Measurements from ENCODE around the gene ZNF155. TPM values are rescaled to one million over a fixed set of nuclear protein-coding genes. Genes with fewer than 3 reads are reported as not detected.

The ZNF155 gene
- polyA plus RNA-seq, 1 donor from 2014 or later = 17.5 TPM

GRCh38 chr19:43966079-43966694 lies 17.8 kb upstream of the ZNF155 start:
- H3K9me3 ChIP-seq (ENCODE audit: low read length) = peaks cover 68% of the 10 kb centered on the region
- TF ChIP-seq RAD21 (conservative IDR thresholded peaks at IDR 0.05) = no peak
- no peak for TF ChIP-seq MXI1 (conservative IDR thresholded peaks at IDR 0.05; ENCODE audit: poor library complexity, severe bottlenecking)
- TF ChIP-seq SMC3 (conservative IDR thresholded peaks at IDR 0.05; ENCODE audit: poor library complexity) = no peak
- no peak for TF ChIP-seq REST (IDR thresholded peaks at IDR 0.05; ENCODE audit: borderline replicate concordance)
- no peak for TF ChIP-seq EZH2 (IDR thresholded peaks at IDR 0.05; ENCODE audit: borderline replicate concordance, insufficient read depth, low read length, poor library complexity, severe bottlenecking)
- TF ChIP-seq, protein P1, sequence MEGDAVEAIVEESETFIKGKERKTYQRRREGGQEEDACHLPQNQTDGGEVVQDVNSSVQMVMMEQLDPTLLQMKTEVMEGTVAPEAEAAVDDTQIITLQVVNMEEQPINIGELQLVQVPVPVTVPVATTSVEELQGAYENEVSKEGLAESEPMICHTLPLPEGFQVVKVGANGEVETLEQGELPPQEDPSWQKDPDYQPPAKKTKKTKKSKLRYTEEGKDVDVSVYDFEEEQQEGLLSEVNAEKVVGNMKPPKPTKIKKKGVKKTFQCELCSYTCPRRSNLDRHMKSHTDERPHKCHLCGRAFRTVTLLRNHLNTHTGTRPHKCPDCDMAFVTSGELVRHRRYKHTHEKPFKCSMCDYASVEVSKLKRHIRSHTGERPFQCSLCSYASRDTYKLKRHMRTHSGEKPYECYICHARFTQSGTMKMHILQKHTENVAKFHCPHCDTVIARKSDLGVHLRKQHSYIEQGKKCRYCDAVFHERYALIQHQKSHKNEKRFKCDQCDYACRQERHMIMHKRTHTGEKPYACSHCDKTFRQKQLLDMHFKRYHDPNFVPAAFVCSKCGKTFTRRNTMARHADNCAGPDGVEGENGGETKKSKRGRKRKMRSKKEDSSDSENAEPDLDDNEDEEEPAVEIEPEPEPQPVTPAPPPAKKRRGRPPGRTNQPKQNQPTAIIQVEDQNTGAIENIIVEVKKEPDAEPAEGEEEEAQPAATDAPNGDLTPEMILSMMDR (IDR thresholded peaks at IDR 0.05; ENCODE audit: poor library complexity, severe bottlenecking) = no peak
- TF ChIP-seq TAF1 (IDR thresholded peaks at IDR 0.05; ENCODE audit: low read depth) = no peak
- TF ChIP-seq EP300 (conservative IDR thresholded peaks at IDR 0.05; ENCODE audit: poor library complexity, severe bottlenecking) = no peak
- TF ChIP-seq POLR2AphosphoS5 (IDR thresholded peaks at IDR 0.05) = no peak
- H3K27me3 ChIP-seq (ENCODE audit: insufficient read depth, low read depth, low read length) = no peaks in the 10 kb centered on the region
- H3K36me3 ChIP-seq (ENCODE audit: insufficient read depth, low read length) = peaks cover 67% of the 10 kb centered on the region
- no peaks in the 10 kb centered on the region for H4K20me1 ChIP-seq (ENCODE audit: insufficient read depth)
- H3K9me2 ChIP-seq (ENCODE audit: insufficient read depth, low read length) = no peaks in the 10 kb centered on the region
- no peak overlapping the region for H3K27ac ChIP-seq (ENCODE audit: low read length)
- H3K4me3 ChIP-seq (ENCODE audit: low read length) = no peak overlapping the region
- no peaks in the 10 kb centered on the region for H3F3A ChIP-seq (ENCODE audit: insufficient read depth, low read length, poor library complexity, severe bottlenecking)
- H3K79me2 ChIP-seq (replicated peaks; ENCODE audit: insufficient read depth, low read length) = peaks cover 9% of the 10 kb centered on the region
- no peak overlapping the region for H3K9ac ChIP-seq (ENCODE audit: low read length)
- H3K4me2 ChIP-seq (ENCODE audit: low read length) = no peak overlapping the region
- no peak overlapping the region for H2AFZ ChIP-seq (ENCODE audit: low read depth, low read length)

- no peak for TF ChIP-seq POLR2AphosphoS5 (IDR thresholded peaks at IDR 0.05)
- TF ChIP-seq EZH2 (IDR thresholded peaks at IDR 0.05; ENCODE audit: borderline replicate concordance, insufficient read depth, low read length, poor library complexity, severe bottlenecking) = no peak
- TF ChIP-seq RAD21 (conservative IDR thresholded peaks at IDR 0.05) = no peak
- TF ChIP-seq EP300 (conservative IDR thresholded peaks at IDR 0.05; ENCODE audit: poor library complexity, severe bottlenecking) = no peak
- TF ChIP-seq TAF1 (IDR thresholded peaks at IDR 0.05; ENCODE audit: low read depth) = no peak
- TF ChIP-seq SMC3 (conservative IDR thresholded peaks at IDR 0.05; ENCODE audit: poor library complexity) = no peak
- no peak for TF ChIP-seq MXI1 (conservative IDR thresholded peaks at IDR 0.05; ENCODE audit: poor library complexity, severe bottlenecking)
- no peak for TF ChIP-seq REST (IDR thresholded peaks at IDR 0.05; ENCODE audit: borderline replicate concordance)
- TF ChIP-seq, protein P1 (IDR thresholded peaks at IDR 0.05; ENCODE audit: poor library complexity, severe bottlenecking) = no peak
- H2AFZ ChIP-seq (ENCODE audit: low read depth, low read length) = no peak overlapping the region
- peaks cover 3% of the 10 kb centered on the region for H3K9me3 ChIP-seq (ENCODE audit: low read length)
Observed at GRCh38 chr19:43976732-43977131, 7.3 kb upstream of the ZNF155 start.

More at GRCh38 chr19:43976732-43977131, 7.3 kb upstream of the ZNF155 start:
- no peaks in the 10 kb centered on the region for H3K9me2 ChIP-seq (ENCODE audit: insufficient read depth, low read length)
- no peak overlapping the region for H3K4me3 ChIP-seq (ENCODE audit: low read length)
- no peaks in the 10 kb centered on the region for H3K79me2 ChIP-seq (replicated peaks; ENCODE audit: insufficient read depth, low read length)
- H3K9ac ChIP-seq (ENCODE audit: low read length) = no peak overlapping the region
- H3K4me2 ChIP-seq (ENCODE audit: low read length) = no peak overlapping the region
- H3K27me3 ChIP-seq (ENCODE audit: insufficient read depth, low read depth, low read length) = no peaks in the 10 kb centered on the region
- H3K27ac ChIP-seq (ENCODE audit: low read length) = no peak overlapping the region
- H3F3A ChIP-seq (ENCODE audit: insufficient read depth, low read length, poor library complexity, severe bottlenecking) = no peaks in the 10 kb centered on the region
- no peaks in the 10 kb centered on the region for H4K20me1 ChIP-seq (ENCODE audit: insufficient read depth)
- H3K36me3 ChIP-seq (ENCODE audit: insufficient read depth, low read length) = peaks cover 2% of the 10 kb centered on the region
